Thymus (tissue), 14 donors: Measurements from ENCODE around the gene NREP. TPM values are rescaled to one million over a fixed set of nuclear protein-coding genes. Genes with fewer than 3 reads are reported as not detected.

Experiments
- DNase-seq, 9 donors: peaks; one replicate each; pipeline ENCODE4 v3.0.0-alpha.2; 2013; ENCODE audit warnings: low spot score in 9 of 9, low read depth in 6 of 9, missing footprints in 1 of 9
- H3K27ac ChIP-seq, 2 donors: one replicate each; pipeline ENCODE4 v1.5.1; 2013; ENCODE audit warnings: control low read depth in 1 of 2, low read depth in 1 of 2, low read length in 1 of 2, mild to moderate bottlenecking in 1 of 2, moderate library complexity in 1 of 2
- H3K27me3 ChIP-seq, 2 donors: one replicate each; pipeline ENCODE4 v1.5.1; 2013; ENCODE audit warnings: low read length in 1 of 2; ENCODE audit not compliant: control insufficient read depth in 2 of 2, insufficient read depth in 1 of 2
- H3K36me3 ChIP-seq, 2 donors: one replicate each; pipeline ENCODE4 v1.5.1; 2013; ENCODE audit warnings: low read length in 1 of 2, mild to moderate bottlenecking in 1 of 2, moderate library complexity in 1 of 2; ENCODE audit not compliant: control insufficient read depth in 2 of 2, insufficient read depth in 2 of 2
- H3K4me1 ChIP-seq, 2 donors: one replicate each; pipeline ENCODE4 v1.5.1; 2013; ENCODE audit warnings: low read length in 2 of 2; ENCODE audit not compliant: control insufficient read depth in 2 of 2, insufficient read depth in 2 of 2
- H3K4me3 ChIP-seq, 2 donors: one replicate each; pipeline ENCODE4 v1.5.1; 2013; ENCODE audit warnings: low read length in 2 of 2, control low read depth in 1 of 2, mild to moderate bottlenecking in 1 of 2
- H3K9me3 ChIP-seq, 2 donors: one replicate each; pipeline ENCODE4 v1.5.1; 2013; ENCODE audit warnings: low read length in 1 of 2, mild to moderate bottlenecking in 1 of 2; ENCODE audit not compliant: control insufficient read depth in 2 of 2, insufficient read depth in 1 of 2
- WGBS: extraction: QIAGEN DNeasy Blood & Tissue Kit; methylation state at CpG from one replicate; pipeline ENCODE4 v1.1.7; 2013; 5-methylcytosine and 5-hydroxymethylcytosine counted together
- long read RNA-seq, 10 donors: transcript quantifications; one replicate each; lab custom pipeline, GENCODE V29; 2026
- polyA plus RNA-seq: library from polyadenylated mRNA; stranded (reverse); fragments of 200-250 nt; gene quantifications from one replicate; pipeline ENCODE4 v1.2.3, GENCODE V29; 2013
- total RNA-seq: library from RNA; stranded (reverse); fragments of 120-200 nt; gene quantifications from one replicate; pipeline ENCODE4 v1.2.4, GENCODE V29; 2013
- donor health status: healthy.

Gene NREP
- 173 TPM for total RNA-seq
- 76.6 TPM for polyA plus RNA-seq
- long read RNA-seq, donor 1, transcript NREP-201 (4 exons, 2,013 nt), result major isoform, 9 of 15 reads
- long read RNA-seq, donor 1, transcript NREP-202 (5 exons, 2,581 nt), result minor isoform, 5 of 15 reads
- long read RNA-seq, donor 1, partial matches to known transcripts, result 0 of 15 reads
- long read RNA-seq, donor 1, other reads (novel, unspliced or antisense), result 0 of 15 reads
- long read RNA-seq, donor 2, result 0 reads
- long read RNA-seq, donor 3, transcript NREP-201 (4 exons, 2,013 nt), result major isoform, 89 of 146 reads
- long read RNA-seq, donor 3, transcript NREP-202 (5 exons, 2,581 nt), result minor isoform, 28 of 146 reads
- long read RNA-seq, donor 3, transcript NREP-214 (3 exons, 577 nt), result minor isoform, 5 of 146 reads
- long read RNA-seq, donor 3, partial matches to known transcripts, result 13 of 146 reads
- long read RNA-seq, donor 3, other reads (novel, unspliced or antisense), result 0 of 146 reads
- long read RNA-seq, donor 4, transcript NREP-202 (5 exons, 2,581 nt), result minor isoform, 8 of 53 reads
- long read RNA-seq, donor 4, transcript NREP-214 (3 exons, 577 nt), result minor isoform, 8 of 53 reads
- long read RNA-seq, donor 4, transcript NREP-206 (3 exons, 2,304 nt), result minor isoform, 5 of 53 reads
- long read RNA-seq, donor 4, transcript NREP-201 (4 exons, 2,013 nt), result major isoform, 25 of 53 reads
- long read RNA-seq, donor 4, partial matches to known transcripts, result 5 of 53 reads
- long read RNA-seq, donor 4, other reads (novel, unspliced or antisense), result 0 of 53 reads
- long read RNA-seq, donor 5, transcript NREP-202 (5 exons, 2,581 nt), result minor isoform, 36 of 234 reads
- long read RNA-seq, donor 5, transcript NREP-214 (3 exons, 577 nt), result minor isoform, 25 of 234 reads
- long read RNA-seq, donor 5, transcript NREP-201 (4 exons, 2,013 nt), result major isoform, 138 of 234 reads
- long read RNA-seq, donor 5, transcript NREP-204 (5 exons, 704 nt), result minor isoform, 6 of 234 reads
- long read RNA-seq, donor 5, partial matches to known transcripts, result 14 of 234 reads
- long read RNA-seq, donor 5, other reads (novel, unspliced or antisense), result 0 of 234 reads
- long read RNA-seq, donor 6, transcript NREP-202 (5 exons, 2,581 nt), result major isoform, 31 of 76 reads
- long read RNA-seq, donor 6, transcript NREP-201 (4 exons, 2,013 nt), result minor isoform, 21 of 76 reads
- long read RNA-seq, donor 6, transcript NREP-206 (3 exons, 2,304 nt), result minor isoform, 5 of 76 reads
- long read RNA-seq, donor 6, transcript NREP-214 (3 exons, 577 nt), result minor isoform, 7 of 76 reads
- long read RNA-seq, donor 6, partial matches to known transcripts, result 10 of 76 reads
- long read RNA-seq, donor 6, other reads (novel, unspliced or antisense), result 0 of 76 reads
- long read RNA-seq, donor 7, transcript NREP-206 (3 exons, 2,304 nt), result minor isoform, 6 of 121 reads
- long read RNA-seq, donor 7, transcript NREP-214 (3 exons, 577 nt), result minor isoform, 18 of 121 reads
- long read RNA-seq, donor 7, transcript NREP-202 (5 exons, 2,581 nt), result minor isoform, 26 of 121 reads
- long read RNA-seq, donor 7, transcript NREP-201 (4 exons, 2,013 nt), result major isoform, 60 of 121 reads
- long read RNA-seq, donor 7, partial matches to known transcripts, result 7 of 121 reads
- long read RNA-seq, donor 7, other reads (novel, unspliced or antisense), result 0 of 121 reads
- long read RNA-seq, donor 8, transcript NREP-201 (4 exons, 2,013 nt), result major isoform, 47 of 65 reads
- long read RNA-seq, donor 8, transcript NREP-202 (5 exons, 2,581 nt), result minor isoform, 15 of 65 reads
- long read RNA-seq, donor 8, partial matches to known transcripts, result 0 of 65 reads
- long read RNA-seq, donor 8, other reads (novel, unspliced or antisense), result 0 of 65 reads
- long read RNA-seq, donor 9, transcript NREP-214 (3 exons, 577 nt), result minor isoform, 6 of 96 reads
- long read RNA-seq, donor 9, transcript NREP-202 (5 exons, 2,581 nt), result minor isoform, 9 of 96 reads
- long read RNA-seq, donor 9, transcript NREP-201 (4 exons, 2,013 nt), result major isoform, 75 of 96 reads
- long read RNA-seq, donor 9, partial matches to known transcripts, result 0 of 96 reads
- long read RNA-seq, donor 9, other reads (novel, unspliced or antisense), result 0 of 96 reads
- long read RNA-seq, donor 10, transcript NREP-201 (4 exons, 2,013 nt), result major isoform, 39 of 80 reads
- long read RNA-seq, donor 10, transcript NREP-214 (3 exons, 577 nt), result minor isoform, 16 of 80 reads
- long read RNA-seq, donor 10, transcript NREP-202 (5 exons, 2,581 nt), result minor isoform, 15 of 80 reads
- long read RNA-seq, donor 10, partial matches to known transcripts, result 7 of 80 reads
- long read RNA-seq, donor 10, other reads (novel, unspliced or antisense), result 0 of 80 reads

GRCh38 chr5:111756581-111757354, at the start of gene NREP:
Gene NREP (minus strand): TSS chr5:111757194. CDS start chr5:111755772, 1,422 bp downstream.
- DNase-seq, result peak in 7 of 9 donors; percentile 31 to 82 (median 75)
- no peaks in the 10 kb centered on the region for H3K27me3 ChIP-seq
- H3K4me3 ChIP-seq, result peak within 1 kb of the TSS; percentile 84 to 90
- H3K36me3 ChIP-seq, result peaks cover 0 to 5% of the 10 kb centered on the region in 2 donors
- H3K27ac ChIP-seq, result peak within 1 kb of the TSS; percentile 94 to 96
- H3K4me1 ChIP-seq, result peaks cover 0 to 14% of the 10 kb centered on the region in 2 donors
- under 1% methylated on average over 12 of the region's 12 CpGs for WGBS
- H3K9me3 ChIP-seq, result no peaks in the 10 kb centered on the region

DNA sequence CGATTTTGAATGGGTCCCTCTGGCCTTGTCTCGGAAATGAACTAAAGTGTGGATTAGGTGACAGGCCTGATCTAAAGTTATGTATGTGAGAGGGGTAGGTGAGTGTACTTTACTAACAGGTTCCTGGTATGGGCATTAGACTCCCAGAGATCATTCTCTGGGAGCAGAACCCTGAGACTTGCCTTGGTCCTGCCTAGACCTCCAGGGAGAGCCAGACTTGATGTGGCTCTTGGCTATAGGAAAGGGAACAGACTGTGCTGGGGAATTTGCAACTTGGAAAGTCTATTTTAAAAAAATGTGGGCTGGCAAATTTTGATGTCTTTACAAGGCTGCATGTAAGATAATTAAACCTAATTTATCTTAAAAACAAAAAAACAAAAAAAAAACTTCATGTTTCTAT, 49.8 kb upstream of the NREP start:
- Histone ChIP-seq H3K36me3 (no peaks in the 10 kb centered on the region), H3K4me1 (peaks cover 2 to 5% of the 10 kb centered on the region in 2 donors), H3K27me3 (no peaks in the 10 kb centered on the region), H3K9me3 (no peaks in the 10 kb centered on the region), H3K4me3 (no peak overlapping the region), H3K27ac (no peak overlapping the region)
- 97% methylated on average over 2 of the region's 2 CpGs for WGBS
- DNase-seq, result no peak

GRCh38 chr5:111806156-111806555, 49.2 kb upstream of the NREP start:
- DNase-seq, result peak in 5 of 9 donors; percentile 5 to 61 (median 10)
- Histone ChIP-seq H3K27ac (no peak overlapping the region), H3K4me1 (peaks cover 2 to 5% of the 10 kb centered on the region in 2 donors), H3K36me3 (no peaks in the 10 kb centered on the region), H3K4me3 (no peak overlapping the region), H3K9me3 (no peaks in the 10 kb centered on the region), H3K27me3 (no peaks in the 10 kb centered on the region)
- WGBS, result 11% methylated on average over 2 of the region's 2 CpGs

GRCh38 chr5:111805071-111805470, 48.1 kb upstream of the NREP start:
- H3K4me1 ChIP-seq, result peaks cover 2 to 5% of the 10 kb centered on the region in 2 donors
- DNase-seq, result no peak
- no peaks in the 10 kb centered on the region for H3K27me3 ChIP-seq
- H3K9me3 ChIP-seq, result no peaks in the 10 kb centered on the region
- WGBS, result 96% methylated on average over 2 of the region's 2 CpGs
- H3K27ac ChIP-seq, result no peak overlapping the region
- no peak overlapping the region for H3K4me3 ChIP-seq
- H3K36me3 ChIP-seq, result no peaks in the 10 kb centered on the region

DNA sequence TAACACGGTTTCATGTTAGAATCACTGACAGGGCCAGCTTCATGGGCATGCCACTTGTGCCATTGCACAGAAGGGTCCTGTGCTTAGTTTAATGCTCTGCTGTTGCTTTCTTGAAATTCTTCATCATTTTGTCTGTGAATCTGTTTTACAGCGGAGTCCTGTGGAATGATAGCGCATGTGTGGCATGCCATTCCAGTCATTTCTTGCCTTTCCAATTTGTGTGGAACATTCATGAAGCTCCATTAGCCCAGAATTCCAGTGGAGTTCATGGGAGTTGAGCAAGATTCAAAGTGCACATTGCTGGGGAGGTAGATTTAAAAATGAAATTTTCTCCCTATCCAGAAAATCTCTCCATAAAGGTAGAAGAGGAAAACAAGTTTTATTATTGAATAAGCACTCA, 43.4 kb upstream of the NREP start:
- WGBS, result 66% methylated on average over 3 of the region's 3 CpGs
- H3K27ac ChIP-seq, result no peak overlapping the region
- DNase-seq, result no peak
- H3K36me3 ChIP-seq, result no peaks in the 10 kb centered on the region
- no peaks in the 10 kb centered on the region for H3K4me1 ChIP-seq
- no peak overlapping the region for H3K4me3 ChIP-seq
- no peaks in the 10 kb centered on the region for H3K27me3 ChIP-seq
- H3K9me3 ChIP-seq, result no peaks in the 10 kb centered on the region

- no peak for DNase-seq
- Histone ChIP-seq H3K4me3 (no peak overlapping the region), H3K27me3 (no peaks in the 10 kb centered on the region), H3K27ac (no peak overlapping the region), H3K36me3 (no peaks in the 10 kb centered on the region), H3K9me3 (peaks cover 0 to 1% of the 10 kb centered on the region in 2 donors), H3K4me1 (no peaks in the 10 kb centered on the region)
- 99% methylated on average over 1 of the region's 1 CpG for WGBS
Measured at GRCh38 chr5:111795142-111795541, 38.1 kb upstream of the NREP start.

DNA sequence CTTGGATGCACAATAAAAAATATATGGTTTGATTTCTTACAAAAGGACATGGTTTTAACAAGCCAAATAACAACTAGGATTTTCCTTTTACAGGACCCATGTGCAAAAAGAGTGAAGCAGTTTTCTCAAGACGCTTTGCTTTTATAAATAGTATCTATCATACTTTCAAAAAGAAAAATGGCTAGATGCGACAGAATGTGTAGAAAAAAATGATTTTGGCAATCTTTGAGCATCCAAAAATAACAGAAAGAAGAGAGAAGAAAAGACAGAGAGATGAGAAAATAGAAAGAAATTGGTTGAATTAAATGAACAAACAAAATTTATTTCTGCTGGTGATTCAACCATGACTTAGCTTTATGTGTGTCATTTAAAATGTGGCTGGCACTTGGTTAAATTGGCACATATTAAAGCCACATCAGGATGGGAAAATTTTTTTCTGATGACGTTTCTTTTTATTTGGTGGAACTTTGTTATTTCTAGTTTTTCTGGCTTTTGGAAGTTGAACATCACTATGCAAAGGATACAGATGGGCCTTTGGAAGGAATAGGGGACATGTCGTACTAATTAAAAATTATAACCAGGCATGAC, 35.6 kb upstream of the NREP start:
- Histone ChIP-seq H3K4me3 (no peak overlapping the region), H3K36me3 (no peaks in the 10 kb centered on the region), H3K27ac (no peak overlapping the region), H3K4me1 (no peaks in the 10 kb centered on the region), H3K9me3 (peaks cover 0 to 1% of the 10 kb centered on the region in 2 donors), H3K27me3 (no peaks in the 10 kb centered on the region)
- no peak for DNase-seq
- 96% methylated on average over 4 of the region's 4 CpGs for WGBS
